ENCODE results near the gene SGK1.
"Not testable (repeated sequence)": the region's sequence is repeated elsewhere in the genome, so short reads cannot be mapped to it uniquely, and the experiment has no call there.

SGK1 gene

GRCh38 chr6:134201716-134202115, 116.2 kb downstream of the SGK1 start:
- Histone ChIP-seq H3K9me3 (ENCODE audit: control insufficient read depth in 2 of 2, low read length in 2 of 2) (peaks cover 0 to 5% of the 10 kb centered on the region in 2 donors), H3K9ac (ENCODE audit: low read length in 2 of 2) (no peak overlapping the region), H3K27ac (ENCODE audit: low read length) (no peak overlapping the region), H3K27me3 (ENCODE audit: control insufficient read depth in 1 of 2, insufficient read depth in 2 of 2, low read length in 2 of 2) (no peaks in the 10 kb centered on the region), H3K4me1 (ENCODE audit: control insufficient read depth, insufficient read depth, low read length) (no peaks in the 10 kb centered on the region), H3K4me3 (ENCODE audit: low read length in 2 of 2) (no peak overlapping the region), H3K36me3 (ENCODE audit: control insufficient read depth in 2 of 2, insufficient read depth in 2 of 2, low read length in 2 of 2) (no peaks in the 10 kb centered on the region)

- Histone ChIP-seq H3K9ac (ENCODE audit: low read length in 2 of 2) (no peak overlapping the region), H3K36me3 (ENCODE audit: control insufficient read depth in 2 of 2, insufficient read depth in 2 of 2, low read length in 2 of 2) (no peaks in the 10 kb centered on the region), H3K4me3 (ENCODE audit: low read length in 2 of 2) (no peak overlapping the region), H3K27ac (ENCODE audit: low read length) (no peak overlapping the region), H3K27me3 (ENCODE audit: control insufficient read depth in 1 of 2, insufficient read depth in 2 of 2, low read length in 2 of 2) (no peaks in the 10 kb centered on the region), H3K9me3 (ENCODE audit: control insufficient read depth in 2 of 2, low read length in 2 of 2) (peaks cover 0 to 5% of the 10 kb centered on the region in 2 donors), H3K4me1 (ENCODE audit: control insufficient read depth, insufficient read depth, low read length) (no peaks in the 10 kb centered on the region)
These were observed 117.9 kb downstream of the SGK1 start for GRCh38 chr6:134199848-134200606.

DNA sequence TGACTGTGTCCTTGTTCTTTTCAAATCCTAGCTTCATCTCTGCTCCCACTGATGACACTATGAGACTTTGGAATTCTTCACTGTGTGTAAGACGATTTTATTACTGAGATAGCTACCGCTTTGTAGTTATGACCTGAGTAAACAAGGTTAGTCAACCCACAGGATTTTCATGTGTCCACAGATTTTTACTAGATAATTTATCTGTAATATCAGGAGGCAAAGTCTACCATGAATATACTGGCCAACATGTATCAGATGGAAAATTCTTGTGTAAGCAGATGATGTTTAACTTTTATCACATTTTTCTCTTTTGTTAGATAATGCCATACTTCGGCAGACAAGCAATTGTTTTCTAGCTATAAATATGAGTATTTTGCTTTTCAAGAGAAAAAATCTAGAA, 119.8 kb downstream of the SGK1 start:
- Histone ChIP-seq H3K27me3 (ENCODE audit: control insufficient read depth in 1 of 2, insufficient read depth in 2 of 2, low read length in 2 of 2) (no peaks in the 10 kb centered on the region), H3K9ac (ENCODE audit: low read length in 2 of 2) (no peak overlapping the region), H3K4me1 (ENCODE audit: control insufficient read depth, insufficient read depth, low read length) (no peaks in the 10 kb centered on the region), H3K9me3 (ENCODE audit: control insufficient read depth in 2 of 2, low read length in 2 of 2) (no peaks in the 10 kb centered on the region), H3K27ac (ENCODE audit: low read length) (no peak overlapping the region), H3K4me3 (ENCODE audit: low read length in 2 of 2) (no peak overlapping the region), H3K36me3 (ENCODE audit: control insufficient read depth in 2 of 2, insufficient read depth in 2 of 2, low read length in 2 of 2) (no peaks in the 10 kb centered on the region)

GRCh38 chr6:134197685-134198084, 120.2 kb downstream of the SGK1 start:
- not testable (repeated sequence) for H3K9me3 ChIP-seq (ENCODE audit: control insufficient read depth in 2 of 2, low read length in 2 of 2); H3K27me3 ChIP-seq (ENCODE audit: control insufficient read depth in 1 of 2, insufficient read depth in 2 of 2, low read length in 2 of 2); H3K27ac ChIP-seq (ENCODE audit: low read length); H3K36me3 ChIP-seq (ENCODE audit: control insufficient read depth in 2 of 2, insufficient read depth in 2 of 2, low read length in 2 of 2); H3K4me3 ChIP-seq (ENCODE audit: low read length in 2 of 2); H3K9ac ChIP-seq (ENCODE audit: low read length in 2 of 2); H3K4me1 ChIP-seq (ENCODE audit: control insufficient read depth, insufficient read depth, low read length)

DNA sequence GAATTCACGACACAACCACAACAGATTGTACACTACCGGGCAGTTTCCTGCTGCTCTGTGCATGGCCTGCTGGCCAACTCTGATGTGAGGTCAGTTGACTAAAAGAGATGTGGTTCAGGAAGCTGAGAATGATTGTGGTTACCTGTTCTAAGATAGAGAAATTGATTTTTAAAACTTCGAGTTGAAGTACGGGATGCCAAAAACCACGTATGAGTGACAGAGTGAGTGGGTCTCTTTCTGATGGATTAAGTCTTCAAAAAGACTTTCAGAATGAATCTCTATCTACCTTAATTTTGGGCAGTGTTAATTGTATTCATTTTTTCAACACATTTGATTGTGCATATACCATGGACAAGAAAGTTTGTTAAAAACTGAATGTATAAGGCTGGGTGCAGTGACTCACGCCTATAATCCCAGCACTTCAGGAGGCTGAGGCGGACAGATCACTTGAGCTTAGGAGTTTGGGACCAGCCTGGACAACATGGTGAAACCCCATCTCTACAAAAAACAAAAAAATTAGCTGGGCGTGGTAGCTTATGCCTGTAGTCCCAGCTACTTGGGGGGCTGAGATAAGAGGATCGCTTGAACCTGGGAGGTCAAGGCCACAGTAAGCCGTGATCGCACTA, 121.2 kb downstream of the SGK1 start:
- no peak overlapping the region for H3K4me3 ChIP-seq (ENCODE audit: low read length in 2 of 2)
- no peaks in the 10 kb centered on the region for H3K27me3 ChIP-seq (ENCODE audit: control insufficient read depth in 1 of 2, insufficient read depth in 2 of 2, low read length in 2 of 2)
- no peaks in the 10 kb centered on the region for H3K4me1 ChIP-seq (ENCODE audit: control insufficient read depth, insufficient read depth, low read length)
- no peaks in the 10 kb centered on the region for H3K9me3 ChIP-seq (ENCODE audit: control insufficient read depth in 2 of 2, low read length in 2 of 2)
- H3K36me3 ChIP-seq (ENCODE audit: control insufficient read depth in 2 of 2, insufficient read depth in 2 of 2, low read length in 2 of 2): no peaks in the 10 kb centered on the region
- H3K27ac ChIP-seq (ENCODE audit: low read length): no peak overlapping the region
- H3K9ac ChIP-seq (ENCODE audit: low read length in 2 of 2): no peak overlapping the region

DNA sequence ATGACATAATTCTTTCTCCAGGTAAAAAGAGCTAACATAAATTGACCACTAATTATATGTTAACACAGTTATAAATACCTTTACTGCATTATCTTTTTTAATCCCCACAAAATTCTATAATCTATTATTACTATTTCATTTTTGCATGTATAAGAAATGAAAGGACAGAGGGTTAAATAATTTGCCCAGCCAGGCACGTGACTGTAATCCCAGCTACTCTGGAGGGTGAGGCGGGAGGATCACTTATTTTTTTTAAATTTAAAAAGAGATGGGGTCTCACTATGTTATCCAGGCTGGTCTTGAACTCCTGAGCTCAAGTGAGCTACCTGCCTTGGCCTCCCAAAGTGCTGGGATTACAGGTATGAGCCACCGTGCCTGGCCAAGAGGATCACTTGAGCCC, 121.9 kb downstream of the SGK1 start:
- Histone ChIP-seq H3K36me3 (ENCODE audit: control insufficient read depth in 2 of 2, insufficient read depth in 2 of 2, low read length in 2 of 2) (no peaks in the 10 kb centered on the region), H3K27me3 (ENCODE audit: control insufficient read depth in 1 of 2, insufficient read depth in 2 of 2, low read length in 2 of 2) (no peaks in the 10 kb centered on the region), H3K4me3 (ENCODE audit: low read length in 2 of 2) (no peak overlapping the region), H3K4me1 (ENCODE audit: control insufficient read depth, insufficient read depth, low read length) (no peaks in the 10 kb centered on the region), H3K27ac (ENCODE audit: low read length) (no peak overlapping the region), H3K9me3 (ENCODE audit: control insufficient read depth in 2 of 2, low read length in 2 of 2) (no peaks in the 10 kb centered on the region), H3K9ac (ENCODE audit: low read length in 2 of 2) (no peak overlapping the region)

- no peaks in the 10 kb centered on the region for H3K4me1 ChIP-seq (ENCODE audit: control insufficient read depth, insufficient read depth, low read length)
- no peaks in the 10 kb centered on the region for H3K27me3 ChIP-seq (ENCODE audit: control insufficient read depth in 1 of 2, insufficient read depth in 2 of 2, low read length in 2 of 2)
- no peaks in the 10 kb centered on the region for H3K9me3 ChIP-seq (ENCODE audit: control insufficient read depth in 2 of 2, low read length in 2 of 2)
- H3K4me3 ChIP-seq (ENCODE audit: low read length in 2 of 2): no peak overlapping the region
- no peaks in the 10 kb centered on the region for H3K36me3 ChIP-seq (ENCODE audit: control insufficient read depth in 2 of 2, insufficient read depth in 2 of 2, low read length in 2 of 2)
- no peak overlapping the region for H3K9ac ChIP-seq (ENCODE audit: low read length in 2 of 2)
- H3K27ac ChIP-seq (ENCODE audit: low read length): no peak overlapping the region
These were observed 122.6 kb downstream of the SGK1 start for GRCh38 chr6:134195164-134195906.

DNA sequence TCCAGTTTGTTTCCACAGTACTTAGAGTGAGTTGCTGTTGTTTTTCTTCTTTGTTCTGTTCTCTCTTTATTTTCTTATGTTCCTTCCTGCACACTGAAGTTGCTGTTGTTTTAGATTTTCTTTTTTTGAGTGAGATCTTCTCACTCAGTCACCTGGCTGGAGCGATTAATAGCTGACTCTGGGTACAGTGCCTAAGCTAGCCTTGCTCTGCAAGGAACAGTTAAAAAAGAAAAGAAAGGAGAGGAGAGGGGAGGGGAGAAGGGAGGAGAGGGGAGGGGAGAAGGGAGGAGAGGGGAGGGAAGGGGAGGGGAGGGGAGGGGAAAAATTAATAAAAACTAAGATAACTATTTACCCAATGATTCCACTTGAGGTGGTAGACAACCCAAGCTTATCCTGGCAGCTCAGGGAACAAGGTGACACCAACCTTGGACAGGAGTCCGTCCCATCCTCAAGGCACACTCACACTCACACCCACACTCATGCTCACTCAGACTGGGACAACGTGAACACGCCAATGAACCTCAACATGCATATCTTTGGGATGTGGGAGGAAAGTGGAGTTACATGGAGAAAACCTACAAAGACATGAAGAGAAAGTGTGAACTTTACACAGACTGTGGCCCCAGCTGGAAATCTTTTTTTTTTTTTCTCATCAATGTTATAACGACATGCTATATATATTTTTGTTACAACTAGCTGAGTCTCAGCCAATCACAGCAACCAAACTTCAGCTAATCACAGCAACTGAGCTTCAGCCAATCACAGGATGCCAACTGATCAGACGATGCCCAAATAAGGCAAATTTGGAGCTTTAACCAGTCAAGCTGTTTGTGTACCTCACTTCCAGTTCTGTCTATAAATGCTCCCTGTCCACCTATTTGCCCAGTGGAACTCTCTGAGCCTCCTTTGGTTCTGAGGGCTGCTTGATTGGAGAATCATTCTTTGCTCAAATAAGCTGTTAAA, 124.1 kb downstream of the SGK1 start:
- Histone ChIP-seq H3K36me3 (ENCODE audit: control insufficient read depth in 2 of 2, insufficient read depth in 2 of 2, low read length in 2 of 2) (no peaks in the 10 kb centered on the region), H3K4me3 (ENCODE audit: low read length in 2 of 2) (no peak overlapping the region), H3K4me1 (ENCODE audit: control insufficient read depth, insufficient read depth, low read length) (no peaks in the 10 kb centered on the region), H3K27me3 (ENCODE audit: control insufficient read depth in 1 of 2, insufficient read depth in 2 of 2, low read length in 2 of 2) (no peaks in the 10 kb centered on the region), H3K9me3 (ENCODE audit: control insufficient read depth in 2 of 2, low read length in 2 of 2) (no peaks in the 10 kb centered on the region), H3K9ac (ENCODE audit: low read length in 2 of 2) (no peak overlapping the region), H3K27ac (ENCODE audit: low read length) (no peak overlapping the region)

- not testable (repeated sequence) for H3K4me1 ChIP-seq (ENCODE audit: control insufficient read depth, insufficient read depth, low read length); H3K9ac ChIP-seq (ENCODE audit: low read length in 2 of 2); H3K27ac ChIP-seq (ENCODE audit: low read length); H3K9me3 ChIP-seq (ENCODE audit: control insufficient read depth in 2 of 2, low read length in 2 of 2); H3K36me3 ChIP-seq (ENCODE audit: control insufficient read depth in 2 of 2, insufficient read depth in 2 of 2, low read length in 2 of 2); H3K4me3 ChIP-seq (ENCODE audit: low read length in 2 of 2); H3K27me3 ChIP-seq (ENCODE audit: control insufficient read depth in 1 of 2, insufficient read depth in 2 of 2, low read length in 2 of 2)
These were observed 125.3 kb downstream of the SGK1 start for GRCh38 chr6:134192609-134193008.

DNA sequence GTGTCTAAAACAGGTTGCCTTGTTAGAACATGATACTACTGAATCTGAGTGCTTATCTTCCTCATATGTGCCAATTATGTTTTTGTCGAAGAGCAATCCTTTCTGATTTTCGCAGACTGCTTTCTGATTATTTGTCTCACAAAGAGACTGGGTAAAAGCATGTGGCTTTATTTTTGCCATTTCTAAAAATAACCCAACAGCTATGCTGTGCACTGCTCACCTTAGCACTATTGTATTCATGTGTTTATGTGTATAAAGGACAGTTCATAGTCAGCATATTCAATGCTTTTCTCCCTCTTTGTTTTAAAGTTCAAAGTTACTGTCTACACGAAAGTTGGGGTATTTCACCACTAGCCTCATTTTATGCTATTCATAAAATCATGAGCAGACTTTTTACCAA, 127.0 kb downstream of the SGK1 start:
- Histone ChIP-seq H3K27me3 (ENCODE audit: control insufficient read depth in 1 of 2, insufficient read depth in 2 of 2, low read length in 2 of 2) (no peaks in the 10 kb centered on the region), H3K9me3 (ENCODE audit: control insufficient read depth in 2 of 2, low read length in 2 of 2) (no peaks in the 10 kb centered on the region), H3K27ac (ENCODE audit: low read length) (no peak overlapping the region), H3K9ac (ENCODE audit: low read length in 2 of 2) (no peak overlapping the region), H3K4me3 (ENCODE audit: low read length in 2 of 2) (no peak overlapping the region), H3K4me1 (ENCODE audit: control insufficient read depth, insufficient read depth, low read length) (no peaks in the 10 kb centered on the region), H3K36me3 (ENCODE audit: control insufficient read depth in 2 of 2, insufficient read depth in 2 of 2, low read length in 2 of 2) (no peaks in the 10 kb centered on the region)

Measured in stomach smooth muscle (tissue), 2 donors.